Endothelial cell (in vitro differentiated cells): ENCODE data around the gene BCL11A. TPM values are rescaled to one million over a fixed set of nuclear protein-coding genes. Genes with fewer than 3 reads are reported as not detected.

Experiments
- DNase-seq: peaks from one replicate; pipeline ENCODE4 v3.0.0; 2021; ENCODE audit warnings: low spot score
- H3K27ac Mint-ChIP-seq: one replicate; pipeline ENCODE4 v1.8.0; 2021; ENCODE audit warnings: mixed read lengths, inconsistent platforms; ENCODE audit not compliant: unreplicated experiment
- H3K27me3 Mint-ChIP-seq: one replicate; pipeline ENCODE4 v1.8.0; 2021; ENCODE audit warnings: mild to moderate bottlenecking, moderate library complexity, mixed read lengths, inconsistent platforms; ENCODE audit not compliant: unreplicated experiment
- H3K36me3 Mint-ChIP-seq: one replicate; pipeline ENCODE4 v1.8.0; 2021; ENCODE audit warnings: mild to moderate bottlenecking, low read depth, mixed read lengths, inconsistent platforms; ENCODE audit not compliant: unreplicated experiment
- H3K4me1 Mint-ChIP-seq: one replicate; pipeline ENCODE4 v1.8.0; 2021; ENCODE audit warnings: mild to moderate bottlenecking, mixed read lengths, inconsistent platforms; ENCODE audit not compliant: unreplicated experiment
- H3K4me3 Mint-ChIP-seq: one replicate; pipeline ENCODE4 v1.8.0; 2021; ENCODE audit warnings: mild to moderate bottlenecking, mixed read lengths, inconsistent platforms; ENCODE audit not compliant: unreplicated experiment
- H3K9me3 Mint-ChIP-seq: one replicate; pipeline ENCODE4 v1.8.0; 2021; ENCODE audit warnings: mixed read lengths, inconsistent platforms; ENCODE audit not compliant: unreplicated experiment
- total RNA-seq: library from RNA; stranded (reverse); fragmentation: NEBNext Ultra II Directional; extraction: Animal tissue kit (Norgen Biotek cat#: 25700); gene quantifications from one replicate; pipeline ENCODE4 v1.2.1, GENCODE V29; 2021; ENCODE audit not compliant: unreplicated experiment
- TF ChIP-seq, protein P1 (sequence below): fragments of 200-600 bp; sonication (generic); IDR thresholded peaks from one replicate; pipeline ENCODE4 v1.5.0; 2021; ENCODE audit warnings: antibody characterized with exemption; ENCODE audit not compliant: unreplicated experiment

Gene BCL11A
- total RNA-seq, 1 donor from 2014 or later = 9.6 TPM

GRCh38 chr2:60541056-60541651, 12.3 kb downstream of the BCL11A start:
- Mint-ChIP-seq H3K4me3 (no peak overlapping the region), H3K4me1 (peaks cover 20% of the 10 kb centered on the region), H3K27ac (no peak overlapping the region), H3K27me3 (peaks cover 3% of the 10 kb centered on the region), H3K36me3 (no peaks in the 10 kb centered on the region), H3K9me3 (no peaks in the 10 kb centered on the region)
- TF ChIP-seq, protein P1, sequence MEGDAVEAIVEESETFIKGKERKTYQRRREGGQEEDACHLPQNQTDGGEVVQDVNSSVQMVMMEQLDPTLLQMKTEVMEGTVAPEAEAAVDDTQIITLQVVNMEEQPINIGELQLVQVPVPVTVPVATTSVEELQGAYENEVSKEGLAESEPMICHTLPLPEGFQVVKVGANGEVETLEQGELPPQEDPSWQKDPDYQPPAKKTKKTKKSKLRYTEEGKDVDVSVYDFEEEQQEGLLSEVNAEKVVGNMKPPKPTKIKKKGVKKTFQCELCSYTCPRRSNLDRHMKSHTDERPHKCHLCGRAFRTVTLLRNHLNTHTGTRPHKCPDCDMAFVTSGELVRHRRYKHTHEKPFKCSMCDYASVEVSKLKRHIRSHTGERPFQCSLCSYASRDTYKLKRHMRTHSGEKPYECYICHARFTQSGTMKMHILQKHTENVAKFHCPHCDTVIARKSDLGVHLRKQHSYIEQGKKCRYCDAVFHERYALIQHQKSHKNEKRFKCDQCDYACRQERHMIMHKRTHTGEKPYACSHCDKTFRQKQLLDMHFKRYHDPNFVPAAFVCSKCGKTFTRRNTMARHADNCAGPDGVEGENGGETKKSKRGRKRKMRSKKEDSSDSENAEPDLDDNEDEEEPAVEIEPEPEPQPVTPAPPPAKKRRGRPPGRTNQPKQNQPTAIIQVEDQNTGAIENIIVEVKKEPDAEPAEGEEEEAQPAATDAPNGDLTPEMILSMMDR = no peak
- no peak for DNase-seq

- Mint-ChIP-seq H3K4me3 (no peak overlapping the region), H3K36me3 (no peaks in the 10 kb centered on the region), H3K27me3 (peaks cover 2% of the 10 kb centered on the region), H3K27ac (no peak overlapping the region), H3K4me1 (peaks cover 22% of the 10 kb centered on the region), H3K9me3 (no peaks in the 10 kb centered on the region)
- no peak for DNase-seq
- TF ChIP-seq, protein P1 = no peak
Measured at GRCh38 chr2:60540074-60540473, 13.4 kb downstream of the BCL11A start.

- Mint-ChIP-seq H3K27ac (no peak overlapping the region), H3K36me3 (no peaks in the 10 kb centered on the region), H3K4me3 (no peak overlapping the region), H3K27me3 (peaks cover 2% of the 10 kb centered on the region), H3K4me1 (peaks cover 19% of the 10 kb centered on the region), H3K9me3 (no peaks in the 10 kb centered on the region)
- DNase-seq = no peak
- TF ChIP-seq, protein P1 = no peak
Measured at GRCh38 chr2:60539140-60539539, 14.3 kb downstream of the BCL11A start.

DNA sequence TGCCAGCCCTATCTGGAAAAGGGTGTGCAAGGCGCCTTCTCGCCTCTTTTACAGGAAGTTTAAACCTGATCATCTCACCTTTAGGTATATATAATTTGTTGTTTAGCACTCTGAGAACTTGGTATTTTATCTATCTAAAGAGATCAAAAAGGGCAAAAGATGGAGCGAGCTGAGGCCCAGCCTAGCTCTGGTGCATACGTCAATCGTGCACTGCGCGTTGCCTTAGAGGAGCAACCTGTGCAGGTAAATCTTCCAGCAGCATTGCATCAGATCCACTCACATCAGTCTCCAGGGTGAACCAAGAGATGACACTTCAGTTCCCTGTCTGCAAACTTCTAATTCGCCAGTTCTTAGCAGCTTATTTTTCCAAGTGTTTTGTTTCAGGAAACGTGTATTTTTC, 15.4 kb downstream of the BCL11A start:
- Mint-ChIP-seq H3K27me3 (peaks cover 2% of the 10 kb centered on the region), H3K4me1 (peaks cover 19% of the 10 kb centered on the region), H3K4me3 (no peak overlapping the region), H3K9me3 (no peaks in the 10 kb centered on the region), H3K27ac (no peak overlapping the region), H3K36me3 (no peaks in the 10 kb centered on the region)
- no peak for DNase-seq
- TF ChIP-seq, protein P1 = no peak

- H3K9me3 Mint-ChIP-seq = no peaks in the 10 kb centered on the region
- H3K36me3 Mint-ChIP-seq = no peaks in the 10 kb centered on the region
Measured at GRCh38 chr2:60536746-60537145, 16.7 kb downstream of the BCL11A start.

More at GRCh38 chr2:60536746-60537145, 16.7 kb downstream of the BCL11A start:
- H3K27ac Mint-ChIP-seq = no peak overlapping the region
- H3K27me3 Mint-ChIP-seq = peaks cover 6% of the 10 kb centered on the region
- peaks cover 25% of the 10 kb centered on the region for H3K4me1 Mint-ChIP-seq
- H3K4me3 Mint-ChIP-seq = no peak overlapping the region
- TF ChIP-seq, protein P1 = no peak
- DNase-seq = no peak
